ENCODE results near the gene TPGS2.

- TF ChIP-seq POLR2AphosphoS5 (IDR thresholded peaks at IDR 0.05) (no peak), POLR2A (IDR thresholded peaks at IDR 0.05) (no peak), CTCF (IDR thresholded peaks at IDR 0.05) (no peak), EP300 (IDR thresholded peaks at IDR 0.05) (no peak)
Observed at GRCh38 chr18:36813824-36814223, 15.0 kb downstream of the TPGS2 start.

Measured in stomach (tissue), 4 donors.